Activated CD4-positive, alpha-beta T cell treated with anti-CD3 and anti-CD28 coated beads, Interleukin-2, amount 50 U/mL, for 16 hours (primary cell): Measurements from ENCODE around the gene KLRC1.
A peak's percentile ranks its signal among the peaks of the same experiment; 100 is the strongest.
"Not testable (repeated sequence)": the region's sequence is repeated elsewhere in the genome, so short reads cannot be mapped to it uniquely, and the experiment has no call there.

Experiments used
- DNase-seq: peaks from one replicate; pipeline ENCODE4 v3.0.0-alpha.2; 2020

The KLRC1 gene

GRCh38 chr12:10453156-10453555 lies at the start of gene KLRC1:
Gene KLRC1, minus strand, starts transcription at chr12:10453377. Its CDS starts 2,221 bp downstream, at chr12:10451156.
- peak; percentile 3 for DNase-seq

GRCh38 chr12:10501030-10501429 lies 47.9 kb upstream of the KLRC1 start:
- DNase-seq, result no peak

DNA sequence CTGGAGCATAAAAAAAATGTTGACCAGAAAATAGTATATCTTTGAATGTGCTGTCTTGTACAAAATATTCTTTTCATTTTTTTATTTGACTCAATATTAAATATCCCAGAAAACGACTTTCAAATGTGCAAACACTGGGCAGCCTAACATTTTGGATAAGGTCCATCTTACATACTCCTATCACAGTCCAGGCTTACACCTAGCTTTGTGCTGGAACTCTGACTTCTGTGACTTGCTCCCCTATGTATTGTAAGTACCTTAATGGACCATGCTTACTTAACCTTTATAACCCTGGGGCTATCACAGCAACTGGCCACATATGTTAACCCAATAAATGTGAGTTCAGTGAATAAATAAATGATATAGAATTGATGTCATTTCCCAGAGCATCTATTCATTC lies 44.9 kb upstream of the KLRC1 start:
- DNase-seq, result no peak

GRCh38 chr12:10497602-10498001 lies 44.4 kb upstream of the KLRC1 start:
- DNase-seq, result no peak

DNA sequence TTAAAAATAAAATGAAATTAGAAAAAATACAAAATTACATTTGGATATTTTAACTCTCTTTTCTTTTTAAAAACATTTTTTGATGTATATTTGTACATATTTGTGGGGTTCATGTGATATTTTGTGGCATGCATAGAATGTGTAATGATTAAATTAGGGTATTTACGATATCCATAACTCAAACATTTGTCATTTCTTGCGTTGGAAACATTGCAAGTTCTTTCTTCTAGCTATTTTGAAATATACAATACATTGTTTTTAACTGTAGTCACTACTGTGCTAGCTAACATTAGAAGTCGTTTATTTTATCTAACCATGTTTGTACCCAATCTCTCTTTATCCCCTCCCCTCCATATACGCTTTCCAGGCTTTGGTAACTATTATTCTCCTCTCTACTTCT lies 38.6 kb upstream of the KLRC1 start:
- no peak for DNase-seq

GRCh38 chr12:10487328-10487727 lies 34.2 kb upstream of the KLRC1 start:
- DNase-seq, result not testable (repeated sequence)

DNA sequence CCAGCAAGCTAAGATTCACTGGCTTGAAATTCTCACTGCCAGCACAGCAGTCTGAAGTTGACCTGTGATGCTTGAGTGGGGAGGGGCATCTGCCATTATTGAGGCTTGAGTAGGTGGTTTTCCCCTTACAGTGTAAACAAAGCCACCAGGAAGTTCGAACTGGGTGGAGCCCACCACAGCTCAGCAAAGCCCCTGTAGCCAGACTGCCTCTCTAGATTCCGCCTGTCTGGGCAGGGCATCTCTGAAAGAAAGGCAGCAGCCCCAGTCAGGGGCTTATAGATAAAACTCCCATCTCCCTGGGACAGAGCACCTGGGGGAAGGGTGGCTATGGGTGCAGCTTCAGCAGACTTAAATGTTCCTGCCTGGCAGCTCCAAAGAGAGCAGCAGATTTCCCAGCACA lies 28.7 kb upstream of the KLRC1 start:
- DNase-seq, result not testable (repeated sequence)

- not testable (repeated sequence) for DNase-seq
Observed at GRCh38 chr12:10472808-10473207, 19.6 kb upstream of the KLRC1 start.

DNA sequence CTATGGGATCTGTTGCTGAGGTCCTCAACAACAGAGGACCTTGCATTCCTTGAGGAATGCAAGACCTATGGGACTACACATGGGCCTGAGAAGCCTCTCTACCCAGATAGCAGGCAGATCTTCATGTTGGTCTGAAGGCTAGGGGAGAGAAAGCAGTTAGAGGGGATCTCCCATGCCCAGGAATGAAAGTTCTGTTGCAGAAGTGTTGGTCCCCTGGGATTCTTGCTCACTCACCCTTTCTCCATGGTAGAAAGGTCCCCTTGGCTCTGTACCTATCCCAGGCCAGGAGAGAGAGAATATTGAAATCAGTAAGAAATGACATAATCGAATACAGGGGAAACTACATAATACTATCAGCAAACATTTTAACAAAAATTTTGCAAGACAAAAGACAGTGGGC lies 16.5 kb upstream of the KLRC1 start:
- no peak for DNase-seq

DNA sequence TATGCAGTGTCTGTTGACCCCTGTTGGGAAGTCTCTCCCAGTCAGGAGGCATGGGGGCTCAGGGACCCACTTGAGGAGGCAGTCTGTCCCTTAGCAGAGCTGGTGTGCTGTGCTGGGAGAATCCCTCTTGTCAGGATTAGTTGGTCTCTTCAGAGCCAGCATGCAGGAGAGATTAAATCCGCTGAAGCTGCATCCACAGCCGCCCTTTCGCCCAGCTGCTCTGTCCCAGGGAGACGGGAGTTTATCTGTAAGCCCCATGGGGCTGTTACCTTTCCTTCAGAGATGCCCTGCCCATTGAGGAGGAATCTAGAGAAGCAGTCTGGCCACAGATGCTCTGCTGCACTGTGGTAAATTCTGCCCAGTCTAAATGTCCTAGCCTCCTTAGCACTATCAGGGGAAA lies 13.1 kb upstream of the KLRC1 start:
- no peak for DNase-seq

- DNase-seq, result no peak
Observed at GRCh38 chr12:10457760-10458159, 4.6 kb upstream of the KLRC1 start.

DNA sequence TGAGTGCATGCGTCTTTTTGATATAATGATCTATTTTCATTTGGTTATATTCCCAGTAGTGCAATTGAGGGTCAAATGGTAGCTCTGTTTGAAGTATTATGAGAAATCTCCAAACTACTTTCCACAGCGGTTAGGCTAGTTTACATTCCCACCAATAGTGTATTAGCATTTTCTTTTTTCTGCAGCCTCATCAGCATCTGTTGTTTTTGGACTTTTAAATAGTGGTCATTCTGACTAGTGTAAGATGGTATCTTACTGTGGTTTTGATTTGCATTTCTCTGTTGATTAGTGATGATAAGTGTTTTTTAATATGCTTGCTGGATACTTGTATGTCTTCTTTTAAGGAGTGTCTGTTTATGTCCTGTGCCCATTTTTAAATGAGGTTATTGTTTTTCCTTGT lies 3.7 kb upstream of the KLRC1 start:
- DNase-seq, result no peak

GRCh38 chr12:10455766-10456165 lies 2.6 kb upstream of the KLRC1 start:
- no peak for DNase-seq

GRCh38 chr12:10454531-10454930 lies 1.4 kb upstream of the KLRC1 start:
- DNase-seq, result no peak

GRCh38 chr12:10448236-10448635 lies 4.9 kb downstream of the KLRC1 start:
- no peak for DNase-seq

- peak; percentile 28 for DNase-seq
Observed at GRCh38 chr12:10446052-10446451, 7.1 kb downstream of the KLRC1 start.

GRCh38 chr12:10441144-10441543 lies 12.0 kb downstream of the KLRC1 start:
- not testable (repeated sequence) for DNase-seq

- not testable (repeated sequence) for DNase-seq
Observed at GRCh38 chr12:10439608-10440274, 13.4 kb downstream of the KLRC1 start.

- not testable (repeated sequence) for DNase-seq
Observed at GRCh38 chr12:10437601-10438000, 15.6 kb downstream of the KLRC1 start.

GRCh38 chr12:10435816-10436215 lies 17.4 kb downstream of the KLRC1 start, which contains the start of gene KLRC2:
Gene KLRC2, minus strand, starts transcription at chr12:10436010. Its CDS starts 24 bp downstream, at chr12:10435986.
- DNase-seq, result not testable (repeated sequence)

DNA sequence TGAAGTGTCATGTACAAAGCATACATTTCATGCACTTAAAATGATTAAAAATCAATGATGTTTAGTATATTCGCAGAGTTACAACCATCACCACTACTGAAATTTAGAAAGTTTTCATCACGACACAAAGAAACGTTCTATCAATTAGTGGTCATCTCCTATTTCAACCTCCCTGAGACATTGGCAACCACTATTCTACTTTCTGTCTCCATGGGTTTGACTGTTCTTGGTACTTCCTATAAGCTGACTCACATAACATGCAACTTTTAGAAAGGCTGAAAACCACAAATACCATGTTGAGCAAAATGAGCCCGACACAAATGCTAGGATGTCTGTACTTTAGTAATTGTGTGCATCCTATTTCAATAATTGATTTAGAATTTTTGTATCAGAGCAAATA lies 22.6 kb downstream of the KLRC1 start:
- DNase-seq, result not testable (repeated sequence)

DNA sequence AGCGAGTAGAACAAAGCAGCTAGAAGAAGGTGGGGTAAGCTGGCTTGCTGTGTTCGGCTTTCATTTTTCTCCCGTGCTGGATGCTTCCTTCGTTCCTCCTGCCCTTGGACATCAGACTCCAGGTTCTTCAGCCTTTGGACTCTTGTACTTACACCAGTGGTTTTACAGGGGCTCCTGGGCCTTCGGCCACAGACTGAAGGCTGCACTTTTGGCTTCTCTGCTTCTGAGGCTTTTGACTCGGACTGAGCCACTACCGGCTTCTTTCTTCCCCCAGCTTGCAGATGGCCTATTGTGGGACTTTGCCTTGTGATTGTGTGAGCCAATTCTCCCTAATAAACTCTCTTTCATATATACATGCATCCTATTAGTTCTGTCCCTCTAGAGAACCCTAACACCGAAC lies 27.2 kb downstream of the KLRC1 start:
- not testable (repeated sequence) for DNase-seq

DNA sequence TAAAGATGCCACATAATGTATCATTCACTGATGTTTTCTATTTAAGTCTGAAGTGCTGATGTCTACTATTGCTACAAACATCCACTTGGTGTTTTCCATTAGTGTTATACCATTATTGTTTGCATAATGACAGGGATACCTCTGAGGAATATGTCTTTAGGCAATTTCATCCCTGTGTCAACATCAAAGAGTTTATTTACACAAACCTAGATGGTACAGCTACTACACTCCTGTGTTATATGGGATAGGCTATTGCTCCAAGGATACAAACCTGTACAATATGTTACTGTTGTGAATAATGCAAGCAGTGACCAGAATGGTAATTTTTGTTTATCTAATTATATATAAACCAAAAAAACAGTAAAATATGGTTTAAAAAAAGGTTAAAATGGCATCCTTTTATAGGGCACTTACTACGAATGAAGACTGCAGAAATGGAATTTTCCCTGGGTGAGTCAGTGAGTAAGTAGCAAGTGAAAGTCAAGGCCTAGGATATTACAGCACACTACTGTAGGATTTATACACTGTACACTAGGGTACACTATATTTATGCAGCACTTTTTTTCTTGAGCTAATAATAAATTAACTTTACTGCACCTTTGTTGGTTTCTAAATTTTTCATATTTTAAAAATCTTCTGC lies 28.8 kb downstream of the KLRC1 start:
- not testable (repeated sequence) for DNase-seq

GRCh38 chr12:10422159-10422558 lies 31.0 kb downstream of the KLRC1 start:
- DNase-seq, result not testable (repeated sequence)

DNA sequence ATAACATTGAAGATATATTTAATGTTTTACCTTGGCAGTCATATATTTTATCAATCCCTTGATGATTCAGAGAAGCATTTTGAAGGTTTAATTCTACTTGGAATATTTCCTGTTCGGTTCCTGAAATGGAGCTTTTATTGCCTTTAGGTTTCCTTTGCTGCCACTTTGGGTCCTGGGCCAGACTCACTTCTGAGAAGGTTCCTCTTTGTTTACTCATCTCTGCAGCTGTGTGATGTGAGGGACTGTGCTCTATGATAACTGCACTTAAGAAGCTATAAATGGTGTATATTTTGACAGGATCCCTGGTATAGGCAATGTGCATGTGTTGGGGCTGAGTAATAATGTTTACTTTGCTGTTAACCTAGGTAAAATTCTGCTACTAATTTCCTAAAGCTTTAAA lies 32.8 kb downstream of the KLRC1 start, which contains the start of gene KLRC3:
Gene KLRC3 (minus strand): TSS at position 262 of the 400 bp plus-strand sequence. CDS start 45 bp downstream, at position 217.
- not testable (repeated sequence) for DNase-seq
